Right atrium auricular region (tissue), 2 donors: Measurements from ENCODE around the gene PTPRN2. TPM values are rescaled to one million over a fixed set of nuclear protein-coding genes. Genes with fewer than 3 reads are reported as not detected.

Source experiments
- DNase-seq: peaks from one replicate; pipeline ENCODE4 v3.0.0-alpha.2; 2019; ENCODE audit warnings: low spot score
- H3K27ac ChIP-seq, 2 donors: fragments of 200-600 bp; sonication (generic); 1 replicate in 1 of 2; 2 replicates in 1 of 2; pipeline ENCODE4 v1.5.1; 2016 to 2019
- H3K27me3 ChIP-seq, 2 donors: fragments of 200-600 bp; sonication (generic); one replicate each; pipeline versions ENCODE4 v1.5.1 to v1.6.0; 2017 to 2019
- H3K36me3 ChIP-seq: fragments of 200-600 bp; sonication (generic); one replicate; pipeline ENCODE4 v1.5.1; 2016
- H3K4me1 ChIP-seq, 2 donors: fragments of 200-600 bp; sonication (generic); one replicate each; pipeline versions ENCODE4 v1.5.1 to v1.6.0; 2017 to 2019
- H3K4me3 ChIP-seq, 2 donors: fragments of 200-600 bp; sonication (generic); 1 replicate in 1 of 2; 2 replicates in 1 of 2; pipeline ENCODE4 v1.5.1; 2017 to 2019; ENCODE audit warnings: mild to moderate bottlenecking in 1 of 2, moderate library complexity in 1 of 2
- H3K9me3 ChIP-seq, 2 donors: fragments of 200-600 bp; sonication (generic); one replicate each; pipeline ENCODE4 v1.5.1; 2019
- CTCF ChIP-seq, 2 donors: fragments of 200-600 bp; sonication (generic); IDR thresholded peaks; one replicate each; pipeline ENCODE4 v1.5.1; 2019; ENCODE audit warnings: antibody characterized with exemption in 2 of 2
- total RNA-seq, 2 donors: library from RNA; depleted of rRNA; stranded (reverse); fragments of >200 nt; gene quantifications; one replicate each; pipeline ENCODE4 v1.1.0, GENCODE V29; 2016

Gene PTPRN2
- total RNA-seq, 2 donors from 2014 or later = 2.6 to 2.7 TPM

- Histone ChIP-seq H3K36me3 (no peaks in the 10 kb centered on the region), H3K27ac (no peak overlapping the region), H3K9me3 (no peaks in the 10 kb centered on the region), H3K4me1 (no peaks in the 10 kb centered on the region), H3K4me3 (no peak overlapping the region), H3K27me3 (no peaks in the 10 kb centered on the region)
- TF ChIP-seq CTCF (IDR thresholded peaks at IDR 0.05) = no peak
- no peak for DNase-seq
These were observed 961.5 kb downstream of the PTPRN2 start for GRCh38 chr7:157625973-157626742.

GRCh38 chr7:157623556-157623955, 964.1 kb downstream of the PTPRN2 start:
- H3K4me1 ChIP-seq = no peaks in the 10 kb centered on the region
- no peaks in the 10 kb centered on the region for H3K36me3 ChIP-seq
- H3K9me3 ChIP-seq = no peaks in the 10 kb centered on the region
- no peaks in the 10 kb centered on the region for H3K27me3 ChIP-seq
- H3K4me3 ChIP-seq = no peak overlapping the region
- H3K27ac ChIP-seq = no peak overlapping the region
- no peak for DNase-seq
- no peak for TF ChIP-seq CTCF (IDR thresholded peaks at IDR 0.05)

- no peak for DNase-seq
- no peaks in the 10 kb centered on the region for H3K27me3 ChIP-seq
- no peaks in the 10 kb centered on the region for H3K4me1 ChIP-seq
- H3K4me3 ChIP-seq = no peak overlapping the region
- no peaks in the 10 kb centered on the region for H3K36me3 ChIP-seq
- no peak overlapping the region for H3K27ac ChIP-seq
- H3K9me3 ChIP-seq = no peaks in the 10 kb centered on the region
- TF ChIP-seq CTCF (IDR thresholded peaks at IDR 0.05) = no peak
These were observed 965.0 kb downstream of the PTPRN2 start for GRCh38 chr7:157622408-157623205.

GRCh38 chr7:157622000-157622399, 965.6 kb downstream of the PTPRN2 start:
- H3K27ac ChIP-seq = no peak overlapping the region
- no peak overlapping the region for H3K4me3 ChIP-seq
- no peaks in the 10 kb centered on the region for H3K9me3 ChIP-seq
- DNase-seq = no peak
- H3K36me3 ChIP-seq = no peaks in the 10 kb centered on the region
- TF ChIP-seq CTCF (IDR thresholded peaks at IDR 0.05) = no peak
- H3K27me3 ChIP-seq = no peaks in the 10 kb centered on the region
- H3K4me1 ChIP-seq = no peaks in the 10 kb centered on the region

GRCh38 chr7:157621131-157621681, 966.4 kb downstream of the PTPRN2 start:
- Histone ChIP-seq H3K4me1 (no peaks in the 10 kb centered on the region), H3K4me3 (no peak overlapping the region), H3K27ac (no peak overlapping the region), H3K27me3 (no peaks in the 10 kb centered on the region), H3K9me3 (no peaks in the 10 kb centered on the region), H3K36me3 (no peaks in the 10 kb centered on the region)
- no peak for DNase-seq
- TF ChIP-seq CTCF (IDR thresholded peaks at IDR 0.05) = no peak
